Skeletal muscle tissue (tissue), 5 donors: ENCODE data around the gene PTDSS2. TPM values are rescaled to one million over a fixed set of nuclear protein-coding genes. Genes with fewer than 3 reads are reported as not detected.

Source experiments
- H3K27ac ChIP-seq: one replicate; pipeline ENCODE4 v1.7.0; 2013; ENCODE audit warnings: mild to moderate bottlenecking, low read depth, low read length, inconsistent platforms
- H3K27me3 ChIP-seq, 3 donors: one replicate each; pipeline ENCODE4 v1.7.0; 2013; ENCODE audit warnings: low read length in 3 of 3; ENCODE audit not compliant: control insufficient read depth in 3 of 3, insufficient read depth in 3 of 3
- H3K36me3 ChIP-seq, 3 donors: one replicate each; pipeline ENCODE4 v1.7.0; 2013; ENCODE audit warnings: low read length in 3 of 3; ENCODE audit not compliant: control insufficient read depth in 3 of 3, insufficient read depth in 3 of 3
- H3K4me1 ChIP-seq, 3 donors: one replicate each; pipeline ENCODE4 v1.7.0; 2013; ENCODE audit warnings: low read length in 3 of 3, mild to moderate bottlenecking in 3 of 3; ENCODE audit not compliant: control insufficient read depth in 3 of 3, insufficient read depth in 3 of 3
- H3K4me3 ChIP-seq, 3 donors: one replicate each; pipeline ENCODE4 v1.7.0; 2013; ENCODE audit warnings: low read length in 3 of 3
- H3K9ac ChIP-seq, 3 donors: one replicate each; pipeline ENCODE4 v1.7.0; 2013; ENCODE audit warnings: low read length in 3 of 3, mild to moderate bottlenecking in 3 of 3, moderate library complexity in 2 of 3, low read depth in 1 of 3
- H3K9me3 ChIP-seq, 3 donors: one replicate each; pipeline ENCODE4 v1.7.0; 2013; ENCODE audit warnings: low read length in 3 of 3; ENCODE audit not compliant: control insufficient read depth in 3 of 3
- small RNA-seq: library from RNA; depleted of rRNA; stranded (forward); fragments of <200 nt; gene quantifications from one replicate; pipeline ENCODE3, GENCODE V24; 2014
- total RNA-seq: library from RNA; depleted of rRNA; stranded (reverse); fragments of >200 nt; gene quantifications from one replicate; pipeline ENCODE4 v1.2.3, GENCODE V29; 2014
- donor health status: Osteomylitis.

PTDSS2 gene
- total RNA-seq, 1 donor from 2014 or later, result 21.4 TPM

DNA sequence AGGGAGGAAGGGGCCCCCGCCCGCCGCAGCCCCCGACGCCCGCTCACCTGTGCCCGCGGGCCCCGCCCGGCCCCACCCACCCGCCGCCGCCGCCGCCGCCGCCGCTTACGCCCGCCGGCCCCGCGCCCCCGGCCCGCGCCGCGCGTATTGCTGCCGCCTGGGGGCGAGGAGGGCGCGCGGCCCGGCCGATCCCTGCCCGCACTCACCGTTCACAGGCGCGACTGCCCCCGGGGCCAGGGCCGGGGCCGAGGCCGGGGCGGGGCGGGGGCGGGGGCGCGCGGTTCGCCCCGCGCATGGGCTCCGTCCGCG, 85.1 kb downstream of the PTDSS2 start:
- H3K27ac ChIP-seq, result peak overlapping the region; percentile 88
- H3K36me3 ChIP-seq, result peaks cover 18 to 25% (median 22%) of the 10 kb centered on the region in 3 donors
- peaks cover 26 to 41% (median 36%) of the 10 kb centered on the region in 3 donors for H3K4me1 ChIP-seq
- H3K27me3 ChIP-seq, result peaks cover 0 to 25% (median 25%) of the 10 kb centered on the region in 3 donors
- H3K9ac ChIP-seq, result peak overlapping the region in 1 of 3 donors; percentile 93
- no peaks in the 10 kb centered on the region for H3K9me3 ChIP-seq
- H3K4me3 ChIP-seq, result peak overlapping the region in 2 of 3 donors; percentile 81 to 83

DNA sequence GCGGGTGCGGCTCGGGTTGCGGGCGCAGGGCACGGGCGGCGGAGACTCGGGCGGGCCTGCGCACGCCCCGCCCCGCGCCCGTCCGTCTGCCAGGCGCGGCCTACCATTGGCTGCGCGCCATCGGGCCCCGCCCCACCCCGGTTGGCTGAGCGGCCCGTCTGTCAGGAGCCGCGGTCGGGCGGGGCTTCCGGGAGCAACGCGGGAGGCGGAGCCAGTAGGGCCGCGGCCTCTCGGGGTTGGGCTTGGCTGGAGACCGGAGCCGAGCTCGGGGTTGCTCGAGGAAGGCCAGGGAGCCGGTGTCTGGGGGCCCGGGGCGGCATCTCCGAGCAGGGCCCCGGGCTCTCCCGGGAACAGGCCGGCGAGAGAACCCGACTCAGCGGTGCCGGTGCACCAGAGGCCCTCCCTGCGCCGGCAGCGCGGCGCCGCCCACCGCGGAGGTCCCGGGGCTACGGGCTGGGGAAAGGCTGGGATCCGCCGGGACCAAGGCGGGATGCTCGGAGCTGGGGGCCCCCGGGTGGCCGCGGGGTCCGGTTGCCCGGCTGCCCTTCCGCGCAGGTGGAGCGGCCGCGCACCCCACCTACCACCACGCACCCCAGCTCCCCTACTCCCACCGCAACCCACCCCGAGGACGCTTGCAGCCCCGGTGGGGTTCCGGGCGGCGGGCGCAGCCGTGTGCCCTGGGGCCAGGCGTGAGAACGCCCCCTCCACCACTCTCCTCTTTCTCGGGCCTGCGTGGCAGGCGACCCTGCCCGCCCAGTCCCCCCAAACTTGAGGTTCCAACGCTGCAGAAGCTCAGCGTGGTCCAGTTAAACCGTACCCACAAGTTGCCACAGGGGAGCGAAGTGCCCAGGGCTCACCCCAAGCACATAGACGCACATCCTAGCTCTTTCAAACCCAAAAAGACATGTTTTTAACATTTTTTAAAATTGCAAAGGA, 85.7 kb downstream of the PTDSS2 start, which contains the start of gene HRAS:
HRAS (minus strand) TSS at position 58 of the 936 bp plus-strand sequence.
- Histone ChIP-seq H3K27ac (peak within 1 kb of the TSS; percentile 88), H3K9ac (peak within 1 kb of the TSS; percentile 84 to 93 (median 91)), H3K4me3 (peak within 1 kb of the TSS; percentile 50 to 83 (median 81)), H3K36me3 (peaks cover 18 to 25% (median 22%) of the 10 kb centered on the region in 3 donors), H3K27me3 (peaks cover 0 to 26% (median 25%) of the 10 kb centered on the region in 3 donors), H3K4me1 (peaks cover 26 to 41% (median 36%) of the 10 kb centered on the region in 3 donors), H3K9me3 (no peaks in the 10 kb centered on the region)

DNA sequence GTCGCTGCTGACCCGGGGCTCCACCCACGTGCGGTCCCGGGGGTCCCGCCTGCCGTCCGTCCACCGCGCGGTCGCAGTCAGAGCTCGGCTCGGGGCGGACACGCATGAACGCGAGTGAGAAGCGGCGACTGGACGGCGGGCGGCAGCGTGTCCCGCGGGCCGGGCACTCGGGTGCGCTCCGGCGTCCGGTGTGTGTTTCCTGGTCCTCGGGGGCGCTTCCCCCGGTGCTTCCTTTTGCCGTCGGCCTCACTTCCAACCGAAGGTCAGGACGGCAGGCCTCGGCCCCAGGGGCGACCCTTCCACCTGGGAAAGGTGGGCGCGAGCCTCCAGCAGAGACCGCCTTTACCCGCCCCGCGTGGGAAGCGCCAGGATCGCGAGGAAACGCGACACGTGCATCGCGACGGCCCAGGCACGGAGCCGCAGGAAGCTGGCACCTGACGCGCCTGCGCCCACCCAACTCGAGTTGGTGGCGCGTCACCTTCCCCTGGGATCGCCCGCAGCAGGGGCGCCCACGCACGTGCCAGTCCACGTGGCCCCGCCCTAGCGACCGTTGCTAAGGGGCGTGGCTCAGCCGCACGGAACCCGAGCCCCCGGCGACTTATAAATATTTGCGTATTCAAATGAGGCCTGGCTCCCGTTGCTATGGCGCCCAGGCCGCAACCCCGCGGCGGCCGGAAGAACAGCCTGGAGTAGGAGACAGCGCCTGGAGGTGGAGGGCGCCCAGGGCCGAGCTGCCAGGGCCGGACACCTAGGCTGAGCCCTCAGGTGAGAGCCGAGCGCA, 87.0 kb downstream of the PTDSS2 start, which contains the start of gene LRRC56:
LRRC56 (plus strand) TSS at position 687 of the 781 bp plus-strand sequence. CDS start 3,158 bp downstream, outside the sequence.
- H3K4me1 ChIP-seq, result peaks cover 26 to 41% (median 36%) of the 10 kb centered on the region in 3 donors
- peak within 1 kb of the TSS; percentile 10 to 57 (median 23) for H3K9ac ChIP-seq
- H3K9me3 ChIP-seq, result no peaks in the 10 kb centered on the region
- H3K27me3 ChIP-seq, result peaks cover 0 to 30% (median 25%) of the 10 kb centered on the region in 3 donors
- peak within 1 kb of the TSS; percentile 14 to 61 (median 56) for H3K4me3 ChIP-seq
- H3K36me3 ChIP-seq, result peaks cover 11 to 17% (median 15%) of the 10 kb centered on the region in 3 donors
- H3K27ac ChIP-seq, result no peak within 1 kb of the TSS

DNA sequence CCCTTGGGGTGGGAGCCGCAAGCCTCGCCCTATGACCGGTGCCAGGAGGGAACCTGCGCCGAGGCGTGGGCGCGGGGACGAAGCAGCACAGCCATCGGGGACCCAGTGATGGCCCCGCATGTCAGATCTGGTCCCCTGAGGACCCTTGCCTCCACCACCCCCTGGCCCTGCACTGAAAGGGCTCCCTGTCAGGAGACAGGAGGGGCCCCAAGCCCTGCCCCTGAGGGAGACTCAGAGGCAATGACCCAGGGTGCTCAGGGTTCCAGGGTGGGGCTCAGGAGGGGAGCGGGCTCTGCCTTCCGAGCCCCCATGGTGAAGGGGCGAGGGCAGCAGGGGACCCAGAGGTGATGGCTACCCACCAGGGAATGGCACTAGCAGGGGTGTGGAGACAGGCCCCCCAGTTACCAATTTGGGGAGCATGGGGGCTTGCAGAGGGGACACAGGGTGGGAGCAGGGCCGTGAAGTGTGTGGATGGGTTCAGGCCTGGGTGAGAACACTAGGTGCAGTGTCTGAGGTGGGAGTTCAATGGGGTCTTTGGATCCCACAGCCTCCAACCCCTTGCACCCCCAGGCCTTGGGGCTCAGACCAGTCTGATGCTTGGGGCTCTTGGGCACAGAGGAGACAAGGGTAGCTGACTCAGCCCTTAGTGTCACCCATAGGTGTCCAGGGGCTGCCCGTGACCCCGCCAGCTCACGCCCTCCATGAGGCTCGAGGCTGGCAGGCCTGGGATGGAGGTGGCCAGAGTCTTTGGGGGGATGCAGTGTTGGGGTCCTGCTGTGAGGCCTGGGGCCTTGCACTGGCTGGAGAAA, 87.7 kb downstream of the PTDSS2 start:
- Histone ChIP-seq H3K36me3 (peaks cover 4 to 9% (median 8%) of the 10 kb centered on the region in 3 donors), H3K4me1 (peaks cover 26 to 36% (median 36%) of the 10 kb centered on the region in 3 donors), H3K27me3 (peaks cover 0 to 30% (median 25%) of the 10 kb centered on the region in 3 donors), H3K4me3 (peak overlapping the region in 2 of 3 donors; percentile 14 to 61), H3K27ac (no peak overlapping the region), H3K9ac (peak overlapping the region; percentile 10 to 57 (median 23)), H3K9me3 (no peaks in the 10 kb centered on the region)

DNA sequence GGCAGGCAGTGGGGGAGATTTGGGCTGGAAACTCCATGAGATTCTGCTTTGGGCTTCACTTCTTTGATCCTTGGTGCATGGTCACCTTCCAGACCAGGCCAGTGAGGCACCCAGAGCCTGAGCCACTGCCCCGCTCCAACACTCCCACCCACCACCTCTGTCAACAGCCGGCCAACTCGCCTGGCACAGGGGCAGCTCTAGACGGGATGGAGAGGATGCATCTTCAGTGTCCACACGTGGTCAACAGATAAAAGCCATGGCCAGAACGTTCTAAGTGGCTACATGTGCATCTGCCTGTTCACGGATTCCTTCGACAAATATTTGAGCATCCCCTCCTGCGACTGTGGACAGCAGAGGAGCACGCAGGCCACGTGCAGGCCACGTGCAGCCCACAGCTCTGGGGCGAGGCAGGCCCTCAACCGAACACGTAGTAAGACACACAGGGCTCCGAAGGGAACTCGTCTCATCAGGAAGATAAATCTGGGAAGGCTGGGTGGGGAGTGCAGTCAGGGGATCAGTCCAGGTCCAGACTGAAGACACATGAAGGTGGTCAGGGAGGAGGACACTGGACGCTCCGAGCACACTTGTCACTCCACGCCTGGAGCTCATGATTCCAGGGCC, 88.5 kb downstream of the PTDSS2 start:
- no peak overlapping the region for H3K4me3 ChIP-seq
- no peak overlapping the region for H3K9ac ChIP-seq
- H3K27ac ChIP-seq, result no peak overlapping the region
- H3K9me3 ChIP-seq, result no peaks in the 10 kb centered on the region
- peaks cover 1 to 4% (median 3%) of the 10 kb centered on the region in 3 donors for H3K36me3 ChIP-seq
- H3K4me1 ChIP-seq, result peaks cover 26 to 34% (median 31%) of the 10 kb centered on the region in 3 donors
- peaks cover 0 to 30% (median 25%) of the 10 kb centered on the region in 3 donors for H3K27me3 ChIP-seq

DNA sequence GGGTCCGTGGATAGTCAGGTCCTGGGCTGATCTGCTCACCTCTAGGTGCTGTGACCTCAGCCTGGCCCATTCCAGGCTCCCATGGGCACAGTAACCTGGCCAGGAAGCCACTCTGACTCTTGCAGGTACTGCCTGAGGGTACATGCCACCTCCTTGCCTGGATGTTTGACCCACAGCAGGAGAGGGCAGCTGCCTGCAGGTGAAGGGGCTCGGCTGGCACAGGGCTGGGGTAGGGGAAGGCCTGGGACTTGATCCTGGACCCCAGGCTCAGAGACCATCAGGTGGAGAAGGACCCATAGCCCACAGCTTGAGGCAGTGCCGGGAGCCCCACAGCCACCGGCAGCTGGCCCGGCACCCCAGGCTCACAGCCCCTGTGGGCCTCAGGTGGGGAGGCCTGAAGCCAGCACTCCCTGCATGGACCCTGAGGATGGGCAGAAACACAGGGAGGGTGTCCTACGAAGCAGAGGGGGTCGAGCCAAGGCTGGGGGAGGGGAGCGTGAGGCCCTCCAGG, 89.9 kb downstream of the PTDSS2 start:
- H3K9me3 ChIP-seq, result no peaks in the 10 kb centered on the region
- H3K4me1 ChIP-seq, result peaks cover 14 to 22% (median 18%) of the 10 kb centered on the region in 3 donors
- no peak overlapping the region for H3K27ac ChIP-seq
- H3K9ac ChIP-seq, result no peak overlapping the region
- peaks cover 0 to 30% (median 25%) of the 10 kb centered on the region in 3 donors for H3K27me3 ChIP-seq
- H3K4me3 ChIP-seq, result no peak overlapping the region
- no peaks in the 10 kb centered on the region for H3K36me3 ChIP-seq

Small RNA genes within 50 kb of the gene (small RNA-seq; reads per million reads assigned to genes)
- not detected for gene RN7SL838P

Other genes with a start within 250 kb of the PTDSS2 start
- gene BET1L, start 242.9 kb upstream of the PTDSS2 start, total RNA-seq, result 8.9 TPM
- 87.7 TPM for gene RIC8A, start 242.6 kb upstream of the PTDSS2 start, total RNA-seq
- gene SIRT3, start 213.9 kb upstream of the PTDSS2 start, total RNA-seq, result 14.6 TPM
- gene PSMD13, start 213.3 kb upstream of the PTDSS2 start, total RNA-seq, result 104 TPM
- not detected for gene NLRP6, start 171.9 kb upstream of the PTDSS2 start, total RNA-seq
- gene PGGHG, start 161.2 kb upstream of the PTDSS2 start, total RNA-seq, result 2.6 TPM
- not detected for gene IFITM5, start 150.8 kb upstream of the PTDSS2 start, total RNA-seq
- gene IFITM2, start 142.5 kb upstream of the PTDSS2 start, total RNA-seq, result 6.3 TPM
- gene IFITM1, start 136.2 kb upstream of the PTDSS2 start, total RNA-seq, result 13.0 TPM
- gene IFITM3, start 129.4 kb upstream of the PTDSS2 start, total RNA-seq, result 15.7 TPM
- 5.2 TPM for gene B4GALNT4, start 80.8 kb upstream of the PTDSS2 start, total RNA-seq
- gene PKP3, start 56.1 kb upstream of the PTDSS2 start, total RNA-seq, result 1.0 TPM
- 5.7 TPM for gene SIGIRR, start 35.3 kb upstream of the PTDSS2 start, total RNA-seq
- not detected for gene ANO9, start 8.3 kb upstream of the PTDSS2 start, total RNA-seq
- 84.5 TPM for gene RNH1, start 57.0 kb downstream of the PTDSS2 start, total RNA-seq
- gene HRAS, start 85.3 kb downstream of the PTDSS2 start, total RNA-seq, result 63.2 TPM
- under 0.01 TPM for gene LRRC56, start 87.2 kb downstream of the PTDSS2 start, total RNA-seq
- under 0.01 TPM for gene LMNTD2, start 110.5 kb downstream of the PTDSS2 start, total RNA-seq
- gene RASSF7, start 110.7 kb downstream of the PTDSS2 start, total RNA-seq, result 0.52 TPM
- gene PHRF1, start 126.2 kb downstream of the PTDSS2 start, total RNA-seq, result 21.9 TPM
- 6.8 TPM for gene IRF7, start 165.7 kb downstream of the PTDSS2 start, total RNA-seq
- 1.0 TPM for gene CDHR5, start 174.7 kb downstream of the PTDSS2 start, total RNA-seq
- gene SCT, start 176.9 kb downstream of the PTDSS2 start, total RNA-seq, result 74.6 TPM
- not detected for gene DRD4, start 187.0 kb downstream of the PTDSS2 start, total RNA-seq
- gene DEAF1, start 244.9 kb downstream of the PTDSS2 start, total RNA-seq, result 17.2 TPM
- 5.7 TPM for gene TMEM80, start 245.5 kb downstream of the PTDSS2 start, total RNA-seq